Measurements from ENCODE around the gene EXOC6.
A peak's percentile ranks its signal among the peaks of the same experiment; 100 is the strongest.

The EXOC6 gene

GRCh38 chr10:92995509-92995908 lies 147.2 kb downstream of the EXOC6 start:
- TF ChIP-seq, protein P1, sequence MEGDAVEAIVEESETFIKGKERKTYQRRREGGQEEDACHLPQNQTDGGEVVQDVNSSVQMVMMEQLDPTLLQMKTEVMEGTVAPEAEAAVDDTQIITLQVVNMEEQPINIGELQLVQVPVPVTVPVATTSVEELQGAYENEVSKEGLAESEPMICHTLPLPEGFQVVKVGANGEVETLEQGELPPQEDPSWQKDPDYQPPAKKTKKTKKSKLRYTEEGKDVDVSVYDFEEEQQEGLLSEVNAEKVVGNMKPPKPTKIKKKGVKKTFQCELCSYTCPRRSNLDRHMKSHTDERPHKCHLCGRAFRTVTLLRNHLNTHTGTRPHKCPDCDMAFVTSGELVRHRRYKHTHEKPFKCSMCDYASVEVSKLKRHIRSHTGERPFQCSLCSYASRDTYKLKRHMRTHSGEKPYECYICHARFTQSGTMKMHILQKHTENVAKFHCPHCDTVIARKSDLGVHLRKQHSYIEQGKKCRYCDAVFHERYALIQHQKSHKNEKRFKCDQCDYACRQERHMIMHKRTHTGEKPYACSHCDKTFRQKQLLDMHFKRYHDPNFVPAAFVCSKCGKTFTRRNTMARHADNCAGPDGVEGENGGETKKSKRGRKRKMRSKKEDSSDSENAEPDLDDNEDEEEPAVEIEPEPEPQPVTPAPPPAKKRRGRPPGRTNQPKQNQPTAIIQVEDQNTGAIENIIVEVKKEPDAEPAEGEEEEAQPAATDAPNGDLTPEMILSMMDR (conservative IDR thresholded peaks at IDR 0.05; ENCODE audit: low read depth, low read length): no peak
- H3K9ac ChIP-seq: no peak overlapping the region
- no peak overlapping the region; the same call in 1 of the 2 replicates for H3K27ac ChIP-seq
- no peaks in the 10 kb centered on the region for H4K20me1 ChIP-seq (ENCODE audit: insufficient read depth)
- H3K4me3 ChIP-seq (IDR thresholded peaks at IDR 0.05; ENCODE audit: insufficient read depth, low read depth, low read length): no peak overlapping the region
- H2AFZ ChIP-seq (ENCODE audit: low read depth): no peak overlapping the region
- H3K36me3 ChIP-seq (ENCODE audit: insufficient read depth): no peaks in the 10 kb centered on the region
- peaks cover 66% of the 10 kb centered on the region for H3K4me1 ChIP-seq (ENCODE audit: low read depth, poor library complexity, severe bottlenecking)
- peak overlapping the region; percentile 34; the same call in 1 of the 2 replicates for H3K4me2 ChIP-seq
- H3K79me2 ChIP-seq (ENCODE audit: insufficient read depth, low read depth): no peaks in the 10 kb centered on the region
- no peaks in the 10 kb centered on the region for H3K27me3 ChIP-seq (ENCODE audit: insufficient read depth, low read depth)

- Histone ChIP-seq H3K79me2 (ENCODE audit: insufficient read depth, low read depth) (no peaks in the 10 kb centered on the region), H3K4me2 (0 out of 2 replicates have a peak overlapping the region, but pooled peaks have one; percentile 19), H3K27me3 (ENCODE audit: insufficient read depth, low read depth) (no peaks in the 10 kb centered on the region), H3K27ac (no peak overlapping the region), H3K4me3 (IDR thresholded peaks at IDR 0.05; ENCODE audit: insufficient read depth, low read depth, low read length) (no peak overlapping the region), H3K36me3 (ENCODE audit: insufficient read depth) (no peaks in the 10 kb centered on the region), H3K4me1 (ENCODE audit: low read depth, poor library complexity, severe bottlenecking) (peaks cover 54% of the 10 kb centered on the region), H3K9ac (no peak overlapping the region), H2AFZ (ENCODE audit: low read depth) (no peak overlapping the region), H4K20me1 (ENCODE audit: insufficient read depth) (no peaks in the 10 kb centered on the region)
- TF ChIP-seq, protein P1 (conservative IDR thresholded peaks at IDR 0.05; ENCODE audit: low read depth, low read length): no peak
These were observed 149.3 kb downstream of the EXOC6 start for GRCh38 chr10:92997620-92998019.

GRCh38 chr10:92999191-92999590 lies 150.9 kb downstream of the EXOC6 start:
- Histone ChIP-seq H3K4me3 (IDR thresholded peaks at IDR 0.05; ENCODE audit: insufficient read depth, low read depth, low read length) (no peak overlapping the region), H3K4me2 (no peak overlapping the region), H3K9ac (no peak overlapping the region), H3K27ac (no peak overlapping the region), H4K20me1 (ENCODE audit: insufficient read depth) (no peaks in the 10 kb centered on the region), H3K27me3 (ENCODE audit: insufficient read depth, low read depth) (no peaks in the 10 kb centered on the region), H3K36me3 (ENCODE audit: insufficient read depth) (no peaks in the 10 kb centered on the region), H3K4me1 (ENCODE audit: low read depth, poor library complexity, severe bottlenecking) (peaks cover 38% of the 10 kb centered on the region), H2AFZ (ENCODE audit: low read depth) (no peak overlapping the region), H3K79me2 (ENCODE audit: insufficient read depth, low read depth) (no peaks in the 10 kb centered on the region)
- TF ChIP-seq, protein P1 (conservative IDR thresholded peaks at IDR 0.05; ENCODE audit: low read depth, low read length): no peak

DNA sequence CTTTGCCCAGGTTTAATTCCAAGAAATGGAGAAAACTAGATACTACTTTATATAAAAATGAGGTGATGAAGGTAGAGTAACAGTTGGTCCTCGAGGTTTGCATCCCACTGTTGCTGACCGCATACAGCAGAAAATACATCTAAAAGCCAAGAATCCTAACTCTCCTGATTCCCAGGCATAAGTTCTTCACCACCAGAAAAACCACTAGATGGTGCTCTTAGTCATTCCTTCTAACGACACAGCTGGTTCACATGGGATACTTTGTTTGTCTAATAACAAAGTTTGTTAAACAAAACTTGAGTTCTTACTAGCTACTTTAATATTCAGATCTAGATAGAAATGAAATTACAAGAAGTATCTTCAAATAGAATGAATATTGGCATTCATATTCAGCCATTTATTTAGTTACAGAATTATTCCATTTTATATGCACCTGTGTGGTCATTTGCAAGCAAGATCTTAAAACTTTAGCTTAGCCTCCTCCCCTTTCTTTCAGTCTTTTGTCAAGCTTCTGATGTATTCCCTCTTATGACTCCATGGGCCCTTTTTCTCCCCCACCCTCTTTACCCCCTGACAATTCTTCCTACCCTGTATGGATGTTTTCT lies 158.2 kb downstream of the EXOC6 start:
- no peaks in the 10 kb centered on the region for H3K27me3 ChIP-seq (ENCODE audit: insufficient read depth, low read depth)
- no peak overlapping the region for H3K4me2 ChIP-seq
- no peaks in the 10 kb centered on the region for H3K4me1 ChIP-seq (ENCODE audit: low read depth, poor library complexity, severe bottlenecking)
- no peak overlapping the region for H3K27ac ChIP-seq
- no peak overlapping the region for H2AFZ ChIP-seq (ENCODE audit: low read depth)
- H3K36me3 ChIP-seq (ENCODE audit: insufficient read depth): no peaks in the 10 kb centered on the region
- no peaks in the 10 kb centered on the region for H3K79me2 ChIP-seq (ENCODE audit: insufficient read depth, low read depth)
- H3K9ac ChIP-seq: no peak overlapping the region
- no peak overlapping the region for H3K4me3 ChIP-seq (IDR thresholded peaks at IDR 0.05; ENCODE audit: insufficient read depth, low read depth, low read length)
- no peaks in the 10 kb centered on the region for H4K20me1 ChIP-seq (ENCODE audit: insufficient read depth)
- TF ChIP-seq, protein P1 (conservative IDR thresholded peaks at IDR 0.05; ENCODE audit: low read depth, low read length): peak; percentile 64

Data from KMS-11 (cell line).